Uterus (tissue), 4 donors: ENCODE data around the gene CALN1. TPM values are rescaled to one million over a fixed set of nuclear protein-coding genes. Genes with fewer than 3 reads are reported as not detected.

ENCODE experiments used
- DNase-seq, 2 donors: peaks; one replicate each; pipeline ENCODE4 v3.0.0-alpha.2; 2019 to 2020
- H3K27ac ChIP-seq, 2 donors: fragments of 200-600 bp; sonication (generic); 1 replicate in 1 of 2; 2 replicates in 1 of 2; pipeline ENCODE4 v1.5.1; 2016 to 2018
- H3K27me3 ChIP-seq, 2 donors: fragments of 200-600 bp; sonication (generic); one replicate each; pipeline ENCODE4 v1.5.1; 2018 to 2019; ENCODE audit warnings: control low read depth in 1 of 2
- H3K36me3 ChIP-seq, 2 donors: fragments of 200-600 bp; sonication (generic); one replicate each; pipeline ENCODE4 v1.5.1; 2019; ENCODE audit warnings: control low read depth in 1 of 2
- H3K4me1 ChIP-seq, 2 donors: fragments of 200-600 bp; sonication (generic); one replicate each; pipeline ENCODE4 v1.5.1; 2018 to 2019; ENCODE audit warnings: control low read depth in 1 of 2
- H3K4me3 ChIP-seq, 2 donors: fragments of 200-600 bp; sonication (generic); 1 replicate in 1 of 2; 2 replicates in 1 of 2; pipeline ENCODE4 v1.5.1; 2018 to 2019; ENCODE audit warnings: mild to moderate bottlenecking in 1 of 2
- H3K9me3 ChIP-seq, 2 donors: fragments of 200-600 bp; sonication (generic); one replicate each; pipeline ENCODE4 v1.5.1; 2019; ENCODE audit warnings: control low read depth in 1 of 2
- CTCF ChIP-seq, 4 experiments: fragments of 200-600 bp in 2 of 4; fragments of 450-650 bp in 2 of 4; sonication (generic) in 2 of 4; IDR thresholded peaks; one replicate each; pipeline ENCODE4 v1.5.1; 2016 to 2019; ENCODE audit warnings: antibody characterized with exemption in 4 of 4, mild to moderate bottlenecking in 2 of 4, moderate library complexity in 1 of 4
- POLR2A ChIP-seq, 2 donors: fragments of 450-650 bp; IDR thresholded peaks; one replicate each; pipeline ENCODE4 v1.6.1; 2016; ENCODE audit warnings: antibody characterized with exemption in 2 of 2, mild to moderate bottlenecking in 1 of 2, moderate library complexity in 1 of 2
- intact Hi-C: fragments of 100-400 bp; cut with DNase I; formaldehyde crosslinking; loops from one replicate; pipeline ENCODE4 v1.15.1; 2023; ENCODE audit warnings: low total_unique reads
- total RNA-seq, 4 donors: library from RNA; depleted of rRNA in 3 of 4; stranded (reverse); fragments of >200 nt in 3 of 4; gene quantifications; one replicate each; pipeline versions ENCODE4 v1.1.0 to v1.2.4, GENCODE V29; 2014 to 2023
- donor health status: DM: yes; HTN: yes; CAD: no.

CALN1 gene
- total RNA-seq, 4 donors from 2014 or later: 0.49 to 2.3 (median 1.5) TPM; not detected in 1

- no peak overlapping the region for H3K4me3 ChIP-seq
- no peak overlapping the region for H3K27ac ChIP-seq
- H3K36me3 ChIP-seq: no peaks in the 10 kb centered on the region
- no peaks in the 10 kb centered on the region for H3K27me3 ChIP-seq
- TF ChIP-seq CTCF (IDR thresholded peaks at IDR 0.05): no peak
- TF ChIP-seq POLR2A (IDR thresholded peaks at IDR 0.05): no peak
- no peaks in the 10 kb centered on the region for H3K4me1 ChIP-seq
- no peaks in the 10 kb centered on the region for H3K9me3 ChIP-seq
- intact Hi-C loops: no loop called here
- no peak for DNase-seq
Measured at GRCh38 chr7:72429316-72429715, 17.2 kb upstream of the CALN1 start.

- H3K9me3 ChIP-seq: no peaks in the 10 kb centered on the region
- no peaks in the 10 kb centered on the region for H3K4me1 ChIP-seq
- no peak overlapping the region for H3K4me3 ChIP-seq
- H3K27me3 ChIP-seq: no peaks in the 10 kb centered on the region
- DNase-seq: no peak
- intact Hi-C loops: no loop called here
- no peaks in the 10 kb centered on the region for H3K36me3 ChIP-seq
- no peak overlapping the region for H3K27ac ChIP-seq
- TF ChIP-seq POLR2A (IDR thresholded peaks at IDR 0.05) (no peak), CTCF (IDR thresholded peaks at IDR 0.05) (no peak)
Measured at GRCh38 chr7:72416846-72417245, 4.7 kb upstream of the CALN1 start.

GRCh38 chr7:72415586-72415985, 3.4 kb upstream of the CALN1 start:
- TF ChIP-seq POLR2A (IDR thresholded peaks at IDR 0.05) (no peak), CTCF (IDR thresholded peaks at IDR 0.05) (no peak)
- Histone ChIP-seq H3K36me3 (no peaks in the 10 kb centered on the region), H3K4me3 (no peak overlapping the region), H3K4me1 (no peaks in the 10 kb centered on the region), H3K9me3 (no peaks in the 10 kb centered on the region), H3K27me3 (no peaks in the 10 kb centered on the region), H3K27ac (no peak overlapping the region)
- intact Hi-C loops: no loop called here
- DNase-seq: no peak

GRCh38 chr7:72413886-72414285, 1.7 kb upstream of the CALN1 start:
- Histone ChIP-seq H3K9me3 (no peaks in the 10 kb centered on the region), H3K4me1 (no peaks in the 10 kb centered on the region), H3K27me3 (no peaks in the 10 kb centered on the region), H3K36me3 (no peaks in the 10 kb centered on the region), H3K4me3 (no peak overlapping the region), H3K27ac (no peak overlapping the region)
- intact Hi-C loops: no loop called here
- TF ChIP-seq POLR2A (IDR thresholded peaks at IDR 0.05) (no peak), CTCF (IDR thresholded peaks at IDR 0.05) (no peak)
- no peak for DNase-seq

- Histone ChIP-seq H3K9me3 (no peaks in the 10 kb centered on the region), H3K4me3 (no peak overlapping the region), H3K27me3 (no peaks in the 10 kb centered on the region), H3K27ac (no peak overlapping the region), H3K4me1 (no peaks in the 10 kb centered on the region), H3K36me3 (no peaks in the 10 kb centered on the region)
- no peak for TF ChIP-seq POLR2A (IDR thresholded peaks at IDR 0.05)
- no peak for TF ChIP-seq CTCF (IDR thresholded peaks at IDR 0.05)
- intact Hi-C loops: no loop called here
- DNase-seq: no peak
Measured at GRCh38 chr7:72413290-72413689, 1.2 kb upstream of the CALN1 start.
